Measurements from ENCODE around the gene NRG3.

NRG3 gene

DNA sequence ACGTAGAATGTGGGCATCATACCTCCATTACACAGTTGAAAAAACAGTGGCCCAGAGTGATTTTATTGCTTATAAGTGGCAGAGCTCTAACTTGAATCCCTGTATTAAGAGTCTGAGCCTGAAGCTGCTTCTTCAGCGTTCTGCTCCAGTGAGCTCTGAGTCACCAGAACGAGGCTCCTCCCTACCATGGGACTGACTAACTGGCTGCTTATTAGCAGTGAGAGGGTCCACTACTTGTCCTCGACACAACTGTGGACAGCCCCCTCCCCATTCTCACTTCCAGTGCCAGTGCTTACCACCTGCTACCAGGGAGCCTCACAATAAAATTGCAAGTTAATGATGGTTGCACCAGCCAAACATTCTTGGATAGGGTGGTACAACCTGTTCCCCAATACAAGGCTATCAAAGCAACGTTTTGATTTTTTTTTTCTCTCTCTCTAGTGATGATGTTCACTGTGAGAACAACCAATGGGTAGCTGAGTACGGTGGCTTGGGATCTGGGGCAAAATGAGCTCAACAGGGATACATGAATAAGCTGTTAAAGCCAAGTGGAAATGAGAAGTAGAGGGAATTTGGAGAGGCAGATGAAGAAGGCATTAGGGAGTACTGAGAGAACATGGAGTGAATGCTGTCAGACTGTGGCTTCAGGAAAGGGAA is 2.7 kb upstream of the NRG3 start:
- no peak for DNase-seq
- Mint-ChIP-seq H3K27ac (no peak overlapping the region), H3K36me3 (ENCODE audit: insufficient read depth) (peaks cover 6% of the 10 kb centered on the region), H3K4me3 (no peak overlapping the region), H3K27me3 (peaks cover 20 to 23% of the 10 kb centered on the region in 2 donors), H3K9me3 (peaks cover 6 to 11% of the 10 kb centered on the region in 2 donors), H3K4me1 (ENCODE audit: low read depth in 2 of 2) (no peaks in the 10 kb centered on the region)
- no peak for ATAC-seq (replicated peaks)

- Mint-ChIP-seq H3K4me1 (ENCODE audit: low read depth in 2 of 2) (no peaks in the 10 kb centered on the region), H3K27me3 (peaks cover 26% of the 10 kb centered on the region in 2 donors), H3K4me3 (no peak overlapping the region), H3K36me3 (ENCODE audit: insufficient read depth) (peaks cover 6% of the 10 kb centered on the region), H3K27ac (no peak overlapping the region), H3K9me3 (peaks cover 6 to 11% of the 10 kb centered on the region in 2 donors)
- ATAC-seq (replicated peaks), result no peak
- DNase-seq, result no peak
Measured at GRCh38 chr10:81873231-81873931, 1.6 kb upstream of the NRG3 start.

DNA sequence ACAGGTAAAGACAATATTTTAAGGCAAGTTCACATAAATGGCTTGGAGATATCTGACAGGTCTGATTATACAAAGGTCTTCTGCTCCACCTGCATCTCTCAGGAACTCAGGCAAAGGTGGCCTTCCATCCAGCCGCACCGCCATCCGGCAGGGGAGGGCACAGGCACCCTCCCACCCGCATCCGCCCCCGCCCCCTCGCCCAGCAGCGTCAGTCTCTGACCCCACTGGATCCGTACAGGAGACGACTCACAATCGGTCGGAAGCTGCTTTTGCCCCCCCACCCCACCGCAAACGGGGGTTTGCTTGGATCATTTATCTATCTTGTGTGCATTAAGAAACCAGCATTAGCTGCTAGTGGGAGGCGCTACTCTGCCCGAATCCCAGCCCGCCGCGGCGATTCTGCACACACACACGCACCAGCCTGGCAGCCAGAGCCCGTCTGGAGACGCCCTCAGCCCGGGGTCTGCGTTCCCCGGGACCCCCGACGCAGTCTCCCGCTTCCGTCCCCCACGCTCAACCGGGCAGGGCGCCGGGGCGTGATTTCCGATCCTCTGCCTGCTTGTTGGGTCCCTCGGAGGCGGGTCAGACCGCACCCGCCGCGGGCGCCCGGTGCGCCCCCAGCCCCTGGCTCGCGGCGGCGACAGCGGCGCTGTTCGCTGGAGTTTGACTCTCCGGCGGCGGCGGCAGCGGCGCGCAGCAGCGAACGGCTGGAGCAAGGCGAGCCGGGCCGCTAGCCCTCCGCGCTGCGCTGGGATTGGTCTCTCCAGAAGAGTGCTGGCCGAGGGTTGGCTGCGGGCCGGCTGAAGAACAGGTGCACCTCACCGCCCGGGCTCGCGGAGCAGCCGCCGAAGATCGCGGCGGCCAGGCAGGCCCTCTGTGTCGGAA is 820 bp upstream of the NRG3 start:
- H3K4me3 Mint-ChIP-seq, result no peak overlapping the region
- peaks cover 6% of the 10 kb centered on the region for H3K36me3 Mint-ChIP-seq (ENCODE audit: insufficient read depth)
- H3K4me1 Mint-ChIP-seq (ENCODE audit: low read depth in 2 of 2), result no peaks in the 10 kb centered on the region
- H3K9me3 Mint-ChIP-seq, result peaks cover 6 to 11% of the 10 kb centered on the region in 2 donors
- H3K27me3 Mint-ChIP-seq, result peaks cover 26% of the 10 kb centered on the region in 2 donors
- no peak overlapping the region for H3K27ac Mint-ChIP-seq
- no peak for ATAC-seq (replicated peaks)
- no peak for DNase-seq

DNA sequence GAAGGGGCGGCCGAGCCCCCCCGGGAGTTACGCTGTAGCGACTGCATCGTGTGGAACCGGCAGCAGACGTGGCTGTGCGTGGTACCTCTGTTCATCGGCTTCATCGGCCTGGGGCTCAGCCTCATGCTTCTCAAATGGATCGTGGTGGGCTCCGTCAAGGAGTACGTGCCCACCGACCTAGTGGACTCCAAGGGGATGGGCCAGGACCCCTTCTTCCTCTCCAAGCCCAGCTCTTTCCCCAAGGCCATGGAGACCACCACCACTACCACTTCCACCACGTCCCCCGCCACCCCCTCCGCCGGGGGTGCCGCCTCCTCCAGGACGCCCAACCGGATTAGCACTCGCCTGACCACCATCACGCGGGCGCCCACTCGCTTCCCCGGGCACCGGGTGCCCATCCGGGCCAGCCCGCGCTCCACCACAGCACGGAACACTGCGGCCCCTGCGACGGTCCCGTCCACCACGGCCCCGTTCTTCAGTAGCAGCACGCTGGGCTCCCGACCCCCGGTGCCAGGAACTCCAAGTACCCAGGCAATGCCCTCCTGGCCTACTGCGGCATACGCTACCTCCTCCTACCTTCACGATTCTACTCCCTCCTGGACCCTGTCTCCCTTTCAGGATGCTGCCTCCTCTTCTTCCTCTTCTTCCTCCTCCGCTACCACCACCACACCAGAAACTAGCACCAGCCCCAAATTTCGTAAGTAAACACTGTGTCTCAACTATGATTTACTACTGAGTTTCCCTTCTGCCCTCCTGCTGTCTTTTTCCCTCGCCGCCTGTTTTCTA is 666 bp downstream of the NRG3 start:
- H3K9me3 Mint-ChIP-seq, result peaks cover 6 to 11% of the 10 kb centered on the region in 2 donors
- peaks cover 6% of the 10 kb centered on the region for H3K36me3 Mint-ChIP-seq (ENCODE audit: insufficient read depth)
- H3K27me3 Mint-ChIP-seq, result peaks cover 26% of the 10 kb centered on the region in 2 donors
- no peak for DNase-seq
- peak overlapping the region in 1 of 2 donors; percentile 20 for H3K4me3 Mint-ChIP-seq
- no peak overlapping the region for H3K27ac Mint-ChIP-seq
- no peak for ATAC-seq (replicated peaks)
- no peaks in the 10 kb centered on the region for H3K4me1 Mint-ChIP-seq (ENCODE audit: low read depth in 2 of 2)

DNA sequence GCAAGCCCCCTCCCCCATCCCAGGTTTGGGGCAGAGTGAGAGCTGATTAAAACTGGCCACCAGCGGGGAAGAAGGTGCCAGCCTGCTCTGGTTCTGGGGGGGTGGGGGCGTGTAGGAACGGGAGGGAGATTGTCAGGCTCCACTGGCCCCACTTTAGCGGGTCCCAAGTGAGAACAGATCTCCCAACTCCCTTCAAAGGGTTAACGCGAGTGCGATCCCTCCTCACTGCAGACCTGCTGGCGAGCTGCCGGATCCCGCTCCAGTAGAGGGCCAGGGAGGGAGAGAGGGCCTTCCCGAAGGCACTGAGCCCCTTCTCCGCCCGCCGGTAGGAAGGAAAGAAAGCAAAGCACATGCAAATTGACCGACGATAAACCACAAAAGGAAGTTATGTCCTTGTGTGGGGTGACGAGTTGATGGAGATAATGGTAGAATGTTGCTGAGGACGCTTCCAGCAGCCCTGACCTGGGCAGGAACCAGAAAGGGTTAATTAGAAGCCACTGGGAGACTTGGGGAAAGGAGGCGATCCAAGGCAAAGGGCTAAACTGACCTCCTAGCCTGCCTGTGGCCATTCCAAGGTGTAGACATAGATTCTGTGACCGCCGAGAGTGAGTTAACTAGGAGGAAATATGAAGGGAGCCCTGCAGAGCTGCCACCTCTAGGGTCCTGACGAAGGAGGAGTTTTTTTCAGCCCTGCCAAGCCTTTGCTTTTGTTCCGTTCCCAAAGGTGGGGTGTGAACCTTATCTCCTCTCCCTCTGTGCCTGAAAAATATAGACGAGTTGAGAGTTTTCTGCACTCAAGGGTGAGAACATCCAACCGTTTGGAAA is 1.5 kb downstream of the NRG3 start:
- no peak overlapping the region for H3K27ac Mint-ChIP-seq
- no peak for ATAC-seq (replicated peaks)
- peaks cover 26% of the 10 kb centered on the region in 2 donors for H3K27me3 Mint-ChIP-seq
- DNase-seq, result no peak
- H3K4me1 Mint-ChIP-seq (ENCODE audit: low read depth in 2 of 2), result no peaks in the 10 kb centered on the region
- peaks cover 6% of the 10 kb centered on the region for H3K36me3 Mint-ChIP-seq (ENCODE audit: insufficient read depth)
- H3K4me3 Mint-ChIP-seq, result peak overlapping the region in 1 of 2 donors; percentile 20
- H3K9me3 Mint-ChIP-seq, result peaks cover 6 to 11% of the 10 kb centered on the region in 2 donors

GRCh38 chr10:81877596-81877995 is 2.6 kb downstream of the NRG3 start:
- no peak overlapping the region for H3K4me3 Mint-ChIP-seq
- peaks cover 6% of the 10 kb centered on the region for H3K36me3 Mint-ChIP-seq (ENCODE audit: insufficient read depth)
- H3K4me1 Mint-ChIP-seq (ENCODE audit: low read depth in 2 of 2), result no peaks in the 10 kb centered on the region
- ATAC-seq (replicated peaks) (no peak), DNase-seq (no peak)
- H3K27me3 Mint-ChIP-seq, result peaks cover 22 to 26% of the 10 kb centered on the region in 2 donors
- no peak overlapping the region for H3K27ac Mint-ChIP-seq
- peaks cover 4 to 11% of the 10 kb centered on the region in 2 donors for H3K9me3 Mint-ChIP-seq

DNA sequence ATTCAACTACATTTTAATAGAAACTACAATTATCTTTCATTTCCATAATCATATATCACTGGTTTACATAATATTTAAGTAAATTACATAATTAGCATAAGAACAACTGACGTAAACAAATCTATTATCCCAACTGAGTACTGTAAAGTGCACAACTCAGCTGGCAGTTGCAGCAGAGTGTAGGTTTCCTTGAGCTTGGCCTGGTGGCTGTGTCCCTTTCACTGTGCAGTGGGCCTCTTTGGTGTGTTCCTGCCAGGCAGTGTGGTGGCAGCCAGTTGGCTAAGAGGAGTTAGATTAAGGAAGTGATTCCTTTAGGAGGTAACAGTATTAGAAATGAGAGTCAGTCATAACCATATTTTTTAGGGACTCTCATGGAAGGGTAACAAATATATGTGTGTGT is 7.0 kb downstream of the NRG3 start:
- no peaks in the 10 kb centered on the region for H3K36me3 Mint-ChIP-seq (ENCODE audit: insufficient read depth)
- H3K9me3 Mint-ChIP-seq, result peaks cover 0 to 2% of the 10 kb centered on the region in 2 donors
- ATAC-seq (replicated peaks), result no peak
- H3K27ac Mint-ChIP-seq, result no peak overlapping the region
- DNase-seq, result no peak
- H3K4me3 Mint-ChIP-seq, result no peak overlapping the region
- H3K4me1 Mint-ChIP-seq (ENCODE audit: low read depth in 2 of 2), result no peaks in the 10 kb centered on the region
- peaks cover 6 to 9% of the 10 kb centered on the region in 2 donors for H3K27me3 Mint-ChIP-seq

- Mint-ChIP-seq H3K4me1 (ENCODE audit: low read depth in 2 of 2) (no peaks in the 10 kb centered on the region), H3K27ac (no peak overlapping the region), H3K36me3 (ENCODE audit: insufficient read depth) (no peaks in the 10 kb centered on the region), H3K4me3 (no peak overlapping the region), H3K27me3 (no peaks in the 10 kb centered on the region), H3K9me3 (peaks cover 2 to 7% of the 10 kb centered on the region in 2 donors)
- ATAC-seq (replicated peaks), result no peak
- no peak for DNase-seq
Measured at GRCh38 chr10:81884856-81885255, 9.9 kb downstream of the NRG3 start.

- Mint-ChIP-seq H3K36me3 (ENCODE audit: insufficient read depth) (no peaks in the 10 kb centered on the region), H3K4me3 (no peak overlapping the region), H3K27me3 (no peaks in the 10 kb centered on the region), H3K4me1 (ENCODE audit: low read depth in 2 of 2) (no peaks in the 10 kb centered on the region), H3K27ac (no peak overlapping the region), H3K9me3 (peaks cover 2 to 7% of the 10 kb centered on the region in 2 donors)
- DNase-seq (no peak), ATAC-seq (replicated peaks) (no peak)
Measured at GRCh38 chr10:81885491-81885890, 10.5 kb downstream of the NRG3 start.

- Mint-ChIP-seq H3K27ac (no peak overlapping the region), H3K9me3 (peaks cover 6 to 20% of the 10 kb centered on the region in 2 donors), H3K36me3 (ENCODE audit: insufficient read depth) (no peaks in the 10 kb centered on the region), H3K4me3 (no peak overlapping the region), H3K27me3 (no peaks in the 10 kb centered on the region), H3K4me1 (ENCODE audit: low read depth in 2 of 2) (no peaks in the 10 kb centered on the region)
- DNase-seq, result no peak
- ATAC-seq (replicated peaks), result no peak
Measured at GRCh38 chr10:81886939-81887338, 11.9 kb downstream of the NRG3 start.

- Mint-ChIP-seq H3K27me3 (no peaks in the 10 kb centered on the region), H3K9me3 (peaks cover 9 to 27% of the 10 kb centered on the region in 2 donors), H3K36me3 (ENCODE audit: insufficient read depth) (no peaks in the 10 kb centered on the region), H3K4me1 (ENCODE audit: low read depth in 2 of 2) (no peaks in the 10 kb centered on the region), H3K4me3 (no peak overlapping the region), H3K27ac (no peak overlapping the region)
- no peak for ATAC-seq (replicated peaks)
- DNase-seq, result no peak
Measured at GRCh38 chr10:81889181-81889769, 14.3 kb downstream of the NRG3 start.

DNA sequence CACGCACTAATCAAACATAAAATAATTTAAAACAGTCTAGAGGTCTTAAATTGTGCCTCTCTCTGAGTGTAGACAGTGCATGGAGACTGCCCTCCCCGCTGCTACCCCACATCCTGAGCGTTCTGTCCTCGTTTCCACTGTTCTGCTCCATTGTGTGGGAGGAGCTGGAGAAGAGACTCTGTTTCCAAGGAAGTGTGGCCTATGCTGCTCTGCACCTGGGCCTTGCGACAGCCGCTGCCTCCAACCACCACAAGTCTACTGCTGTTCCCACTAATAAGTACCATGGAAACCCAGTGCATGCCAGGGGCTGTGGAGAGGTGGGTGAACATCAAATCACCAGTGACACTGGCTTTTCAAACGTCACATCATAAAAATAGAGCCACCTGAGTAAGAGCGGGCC is 19.6 kb downstream of the NRG3 start:
- no peak for DNase-seq
- no peak overlapping the region for H3K4me3 Mint-ChIP-seq
- H3K27ac Mint-ChIP-seq, result no peak overlapping the region
- H3K36me3 Mint-ChIP-seq (ENCODE audit: insufficient read depth), result no peaks in the 10 kb centered on the region
- no peak for ATAC-seq (replicated peaks)
- H3K27me3 Mint-ChIP-seq, result no peaks in the 10 kb centered on the region
- peaks cover 13 to 40% of the 10 kb centered on the region in 2 donors for H3K9me3 Mint-ChIP-seq
- H3K4me1 Mint-ChIP-seq (ENCODE audit: low read depth in 2 of 2), result no peaks in the 10 kb centered on the region
